Uterus (tissue), 4 donors: ENCODE data around the gene CDH6. TPM values are rescaled to one million over a fixed set of nuclear protein-coding genes. Genes with fewer than 3 reads are reported as not detected.

Experiments
- DNase-seq, 2 donors: peaks; one replicate each; pipeline ENCODE4 v3.0.0-alpha.2; 2019 to 2020
- H3K27ac ChIP-seq, 2 donors: fragments of 200-600 bp; sonication (generic); 1 replicate in 1 of 2; 2 replicates in 1 of 2; pipeline ENCODE4 v1.5.1; 2016 to 2018
- H3K27me3 ChIP-seq, 2 donors: fragments of 200-600 bp; sonication (generic); one replicate each; pipeline ENCODE4 v1.5.1; 2018 to 2019; ENCODE audit warnings: control low read depth in 1 of 2
- H3K36me3 ChIP-seq, 2 donors: fragments of 200-600 bp; sonication (generic); one replicate each; pipeline ENCODE4 v1.5.1; 2019; ENCODE audit warnings: control low read depth in 1 of 2
- H3K4me1 ChIP-seq, 2 donors: fragments of 200-600 bp; sonication (generic); one replicate each; pipeline ENCODE4 v1.5.1; 2018 to 2019; ENCODE audit warnings: control low read depth in 1 of 2
- H3K4me3 ChIP-seq, 2 donors: fragments of 200-600 bp; sonication (generic); 1 replicate in 1 of 2; 2 replicates in 1 of 2; pipeline ENCODE4 v1.5.1; 2018 to 2019; ENCODE audit warnings: mild to moderate bottlenecking in 1 of 2
- H3K9me3 ChIP-seq, 2 donors: fragments of 200-600 bp; sonication (generic); one replicate each; pipeline ENCODE4 v1.5.1; 2019; ENCODE audit warnings: control low read depth in 1 of 2
- POLR2A ChIP-seq, 2 donors: fragments of 450-650 bp; IDR thresholded peaks; one replicate each; pipeline ENCODE4 v1.6.1; 2016; ENCODE audit warnings: antibody characterized with exemption in 2 of 2, mild to moderate bottlenecking in 1 of 2, moderate library complexity in 1 of 2
- intact Hi-C: fragments of 100-400 bp; cut with DNase I; formaldehyde crosslinking; loops from one replicate; pipeline ENCODE4 v1.15.1; 2023; ENCODE audit warnings: low total_unique reads
- total RNA-seq, 4 donors: library from RNA; depleted of rRNA in 3 of 4; stranded (reverse); fragments of >200 nt in 3 of 4; gene quantifications; one replicate each; pipeline versions ENCODE4 v1.1.0 to v1.2.4, GENCODE V29; 2014 to 2023
- TF ChIP-seq, protein P1 (sequence below), 4 experiments: fragments of 200-600 bp in 2 of 4; fragments of 450-650 bp in 2 of 4; sonication (generic) in 2 of 4; IDR thresholded peaks; one replicate each; pipeline ENCODE4 v1.5.1; 2016 to 2019; ENCODE audit warnings: antibody characterized with exemption in 4 of 4, mild to moderate bottlenecking in 2 of 4, moderate library complexity in 1 of 4
- donor health status: DM: yes; HTN: yes; CAD: no.

Gene CDH6
- total RNA-seq, 4 donors from 2014 or later, result 2.1 to 23.4 (median 7.0) TPM

DNA sequence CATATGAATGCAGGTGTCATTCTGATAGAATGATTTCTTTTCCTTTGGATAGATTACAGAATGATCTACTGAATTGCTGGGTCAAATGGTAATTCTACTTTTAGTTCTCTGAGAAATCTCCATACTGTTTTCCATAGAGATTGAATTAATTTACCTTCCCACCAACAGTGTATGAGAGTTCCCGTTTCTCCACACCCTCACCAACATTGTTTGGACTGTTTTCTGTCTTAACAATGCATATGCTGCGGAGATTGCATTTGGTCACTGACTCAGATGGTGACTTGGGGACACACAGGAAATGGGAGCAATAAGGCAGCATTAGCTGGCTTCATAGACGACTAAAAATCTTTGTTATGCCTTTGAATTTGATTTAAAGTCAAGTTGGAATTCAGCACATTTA is 95.9 kb downstream of the CDH6 start:
- no peaks in the 10 kb centered on the region for H3K4me1 ChIP-seq
- H3K9me3 ChIP-seq, result no peaks in the 10 kb centered on the region
- no peak overlapping the region for H3K4me3 ChIP-seq
- intact Hi-C loops, result no loop called here
- H3K27ac ChIP-seq, result no peak overlapping the region
- no peak for DNase-seq
- H3K27me3 ChIP-seq, result no peaks in the 10 kb centered on the region
- no peaks in the 10 kb centered on the region for H3K36me3 ChIP-seq
- TF ChIP-seq POLR2A (IDR thresholded peaks at IDR 0.05), result no peak
- TF ChIP-seq, protein P1, sequence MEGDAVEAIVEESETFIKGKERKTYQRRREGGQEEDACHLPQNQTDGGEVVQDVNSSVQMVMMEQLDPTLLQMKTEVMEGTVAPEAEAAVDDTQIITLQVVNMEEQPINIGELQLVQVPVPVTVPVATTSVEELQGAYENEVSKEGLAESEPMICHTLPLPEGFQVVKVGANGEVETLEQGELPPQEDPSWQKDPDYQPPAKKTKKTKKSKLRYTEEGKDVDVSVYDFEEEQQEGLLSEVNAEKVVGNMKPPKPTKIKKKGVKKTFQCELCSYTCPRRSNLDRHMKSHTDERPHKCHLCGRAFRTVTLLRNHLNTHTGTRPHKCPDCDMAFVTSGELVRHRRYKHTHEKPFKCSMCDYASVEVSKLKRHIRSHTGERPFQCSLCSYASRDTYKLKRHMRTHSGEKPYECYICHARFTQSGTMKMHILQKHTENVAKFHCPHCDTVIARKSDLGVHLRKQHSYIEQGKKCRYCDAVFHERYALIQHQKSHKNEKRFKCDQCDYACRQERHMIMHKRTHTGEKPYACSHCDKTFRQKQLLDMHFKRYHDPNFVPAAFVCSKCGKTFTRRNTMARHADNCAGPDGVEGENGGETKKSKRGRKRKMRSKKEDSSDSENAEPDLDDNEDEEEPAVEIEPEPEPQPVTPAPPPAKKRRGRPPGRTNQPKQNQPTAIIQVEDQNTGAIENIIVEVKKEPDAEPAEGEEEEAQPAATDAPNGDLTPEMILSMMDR (IDR thresholded peaks at IDR 0.05), result no peak

- intact Hi-C loops, result no loop called here
- Histone ChIP-seq H3K4me3 (no peak overlapping the region), H3K27ac (no peak overlapping the region), H3K36me3 (no peaks in the 10 kb centered on the region), H3K27me3 (no peaks in the 10 kb centered on the region), H3K9me3 (no peaks in the 10 kb centered on the region), H3K4me1 (no peaks in the 10 kb centered on the region)
- no peak for DNase-seq
- TF ChIP-seq, protein P1 (IDR thresholded peaks at IDR 0.05), result no peak
- TF ChIP-seq POLR2A (IDR thresholded peaks at IDR 0.05), result no peak
These were observed 97.9 kb downstream of the CDH6 start for GRCh38 chr5:31291323-31291854.

DNA sequence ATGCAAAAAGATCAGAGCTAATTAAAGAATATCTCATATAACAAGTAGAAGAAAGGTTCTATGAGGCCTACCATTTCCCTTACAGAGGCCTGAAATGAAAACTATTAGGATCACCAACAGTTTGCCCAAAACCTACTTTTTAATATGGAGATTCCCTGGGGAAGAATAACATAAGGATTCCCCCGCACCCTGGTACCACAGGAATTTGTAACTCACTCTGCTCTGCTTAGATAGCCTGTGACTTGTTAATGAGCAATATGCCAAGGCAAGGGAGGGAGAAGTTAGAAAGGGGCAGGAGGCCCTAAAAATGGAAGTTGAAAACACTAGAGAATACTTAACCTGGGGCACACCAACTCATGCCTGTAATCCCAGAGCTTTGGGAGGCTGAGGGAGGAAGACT is 107.0 kb downstream of the CDH6 start:
- intact Hi-C loops, result no loop called here
- no peak overlapping the region for H3K27ac ChIP-seq
- no peaks in the 10 kb centered on the region for H3K27me3 ChIP-seq
- no peak for TF ChIP-seq POLR2A (IDR thresholded peaks at IDR 0.05)
- TF ChIP-seq, protein P1 (IDR thresholded peaks at IDR 0.05), result no peak
- H3K9me3 ChIP-seq, result no peaks in the 10 kb centered on the region
- DNase-seq, result no peak
- H3K36me3 ChIP-seq, result no peaks in the 10 kb centered on the region
- H3K4me3 ChIP-seq, result no peak overlapping the region
- no peaks in the 10 kb centered on the region for H3K4me1 ChIP-seq

GRCh38 chr5:31301833-31302232 is 108.3 kb downstream of the CDH6 start:
- no peak overlapping the region for H3K4me3 ChIP-seq
- no peak for DNase-seq

GRCh38 chr5:31303688-31304087 is 110.2 kb downstream of the CDH6 start:
- intact Hi-C loops, result no loop called here
- no peaks in the 10 kb centered on the region for H3K9me3 ChIP-seq
- H3K27me3 ChIP-seq, result no peaks in the 10 kb centered on the region
- no peaks in the 10 kb centered on the region for H3K36me3 ChIP-seq
- DNase-seq, result no peak
- TF ChIP-seq, protein P1 (IDR thresholded peaks at IDR 0.05), result no peak
- TF ChIP-seq POLR2A (IDR thresholded peaks at IDR 0.05), result no peak
- no peaks in the 10 kb centered on the region for H3K4me1 ChIP-seq
- H3K4me3 ChIP-seq, result no peak overlapping the region
- H3K27ac ChIP-seq, result no peak overlapping the region

More at GRCh38 chr5:31301833-31302232, 108.3 kb downstream of the CDH6 start:
- Histone ChIP-seq H3K9me3 (no peaks in the 10 kb centered on the region), H3K4me1 (no peaks in the 10 kb centered on the region), H3K36me3 (no peaks in the 10 kb centered on the region), H3K27ac (no peak overlapping the region), H3K27me3 (no peaks in the 10 kb centered on the region)
- no peak for TF ChIP-seq POLR2A (IDR thresholded peaks at IDR 0.05)
- TF ChIP-seq, protein P1 (IDR thresholded peaks at IDR 0.05), result no peak
- intact Hi-C loops, result no loop called here
